Skeletal muscle satellite cell (primary cell): ENCODE measurements around the gene NEURL1B.

ENCODE experiments used
- H3K27me3 ChIP-seq: 2 replicates; pipeline ENCODE4 v1.7.0; 2013; ENCODE audit warnings: low read length; ENCODE audit not compliant: control insufficient read depth, insufficient read depth
- H3K36me3 ChIP-seq: 2 replicates; pipeline ENCODE4 v1.7.0; 2013; ENCODE audit warnings: mild to moderate bottlenecking, control low read depth, low read length; ENCODE audit not compliant: insufficient read depth
- H3K4me1 ChIP-seq: 2 replicates; pipeline ENCODE4 v1.7.0; 2013; ENCODE audit warnings: low read length; ENCODE audit not compliant: control insufficient read depth, insufficient read depth
- H3K4me2 ChIP-seq: 2 replicates; pipeline ENCODE4 v1.7.0; 2013; ENCODE audit warnings: mild to moderate bottlenecking, low read length
- H3K4me3 ChIP-seq: 2 replicates; pipeline ENCODE4 v1.7.0; 2013; ENCODE audit warnings: low read length
- H3K9ac ChIP-seq: 2 replicates; pipeline ENCODE4 v1.7.0; 2013; ENCODE audit warnings: mild to moderate bottlenecking, low read depth, low read length, moderate library complexity
- H3K9me3 ChIP-seq: replicated peaks from 2 replicates; pipeline ENCODE4 v1.7.0; 2013; ENCODE audit warnings: mild to moderate bottlenecking, control low read depth, low read length

Gene NEURL1B

GRCh38 chr5:172694541-172694940, 53.5 kb downstream of the NEURL1B start:
- Histone ChIP-seq H3K4me3 (no peak overlapping the region), H3K36me3 (no peaks in the 10 kb centered on the region), H3K27me3 (peaks cover 2% of the 10 kb centered on the region), H3K4me2 (no peak overlapping the region), H3K9ac (no peak overlapping the region), H3K4me1 (peaks cover 7% of the 10 kb centered on the region), H3K9me3 (no peaks in the 10 kb centered on the region)

- no peak overlapping the region for H3K9ac ChIP-seq
- H3K27me3 ChIP-seq = peaks cover 6% of the 10 kb centered on the region
- H3K4me3 ChIP-seq = no peak overlapping the region
- H3K4me2 ChIP-seq = no peak overlapping the region
- H3K36me3 ChIP-seq = no peaks in the 10 kb centered on the region
- H3K4me1 ChIP-seq = peaks cover 7% of the 10 kb centered on the region
- no peaks in the 10 kb centered on the region for H3K9me3 ChIP-seq
These were observed 54.4 kb downstream of the NEURL1B start for GRCh38 chr5:172695232-172696054.

DNA sequence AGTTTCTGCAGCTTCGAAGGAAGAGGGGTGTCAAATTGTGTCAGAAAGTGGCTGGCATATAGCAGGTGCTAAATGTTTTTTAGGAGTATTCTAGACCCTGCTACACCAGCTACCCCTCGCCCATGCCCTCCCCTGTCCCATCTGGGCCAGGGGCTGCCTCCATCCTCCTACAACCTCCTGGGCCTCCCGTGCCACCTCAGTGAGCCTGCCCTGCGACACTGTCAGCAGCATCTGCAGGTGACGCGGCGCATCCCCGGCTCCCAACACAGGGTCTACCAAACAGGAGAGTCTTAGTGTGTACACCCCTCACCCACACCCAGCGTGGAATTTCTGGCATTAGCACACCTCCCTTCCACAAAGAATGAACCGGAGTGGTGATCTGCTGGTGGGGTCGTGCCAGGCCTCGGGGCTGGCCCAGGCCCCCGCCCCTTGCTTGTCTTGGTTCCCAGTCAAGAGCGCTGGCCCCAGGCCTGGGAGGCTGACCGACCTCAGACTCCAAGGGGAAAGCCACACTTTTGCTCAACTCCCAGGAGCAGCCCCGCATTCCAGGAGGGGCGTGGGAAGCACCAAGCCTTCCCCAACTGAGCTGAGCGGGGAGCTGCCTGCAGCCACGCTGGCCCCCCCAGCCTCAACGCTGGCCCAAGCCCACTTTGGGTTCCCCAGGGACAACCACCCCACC, 55.2 kb downstream of the NEURL1B start:
- no peaks in the 10 kb centered on the region for H3K36me3 ChIP-seq
- peaks cover 7% of the 10 kb centered on the region for H3K4me1 ChIP-seq
- peak overlapping the region; percentile 93 for H3K4me2 ChIP-seq
- H3K27me3 ChIP-seq = peaks cover 12% of the 10 kb centered on the region
- H3K9me3 ChIP-seq = no peaks in the 10 kb centered on the region
- no peak overlapping the region for H3K4me3 ChIP-seq
- H3K9ac ChIP-seq = no peak overlapping the region

GRCh38 chr5:172697123-172698121, 56.4 kb downstream of the NEURL1B start:
- H3K36me3 ChIP-seq = no peaks in the 10 kb centered on the region
- peak overlapping the region; percentile 85 for H3K4me3 ChIP-seq
- peak overlapping the region; percentile 93 for H3K4me2 ChIP-seq
- H3K9ac ChIP-seq = peak overlapping the region; percentile 76
- H3K27me3 ChIP-seq = peaks cover 19% of the 10 kb centered on the region
- no peaks in the 10 kb centered on the region for H3K9me3 ChIP-seq
- H3K4me1 ChIP-seq = peaks cover 7% of the 10 kb centered on the region

DNA sequence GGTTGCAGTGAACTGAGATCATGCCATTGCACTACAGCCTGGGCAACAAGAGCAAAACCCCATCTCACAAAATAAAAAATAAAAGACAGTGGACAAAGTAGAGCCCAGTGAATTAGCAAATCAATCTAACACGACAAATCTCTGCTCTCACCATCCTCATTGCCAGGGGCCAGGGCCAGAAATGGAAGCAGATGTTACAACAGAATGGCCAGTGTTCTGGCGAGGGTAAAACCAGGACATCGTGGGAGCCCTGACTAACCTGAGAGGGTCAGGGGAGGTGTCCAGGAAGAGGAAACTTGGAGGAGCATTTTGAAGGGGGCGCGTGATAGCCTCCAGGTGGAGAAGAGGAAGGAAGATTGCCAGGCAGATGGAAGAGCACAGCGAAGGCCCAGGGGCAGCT, 58.4 kb downstream of the NEURL1B start:
- Histone ChIP-seq H3K27me3 (peaks cover 29% of the 10 kb centered on the region), H3K36me3 (no peaks in the 10 kb centered on the region), H3K4me1 (peaks cover 7% of the 10 kb centered on the region), H3K9me3 (no peaks in the 10 kb centered on the region), H3K4me2 (no peak overlapping the region), H3K9ac (no peak overlapping the region), H3K4me3 (no peak overlapping the region)

DNA sequence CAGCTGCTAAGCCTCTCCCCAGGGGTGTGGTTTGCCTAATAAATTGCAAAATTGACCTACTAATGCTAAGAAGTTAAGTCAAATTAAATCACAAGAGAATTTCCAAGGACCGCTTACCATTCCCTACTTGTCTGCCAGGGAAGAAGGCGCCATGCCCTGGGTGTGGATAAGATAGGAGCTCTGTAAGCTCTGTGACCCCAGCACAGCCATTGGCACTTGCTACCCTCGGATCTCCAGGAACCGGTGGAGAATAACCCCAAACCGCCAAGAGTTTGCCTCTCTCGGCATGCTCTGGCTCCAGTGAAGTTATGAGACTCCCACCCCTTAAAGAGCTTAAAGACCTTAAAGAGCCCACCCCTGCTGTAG, 58.9 kb downstream of the NEURL1B start:
- H3K27me3 ChIP-seq = peaks cover 29% of the 10 kb centered on the region
- no peaks in the 10 kb centered on the region for H3K9me3 ChIP-seq
- no peak overlapping the region for H3K4me3 ChIP-seq
- no peak overlapping the region for H3K9ac ChIP-seq
- H3K4me2 ChIP-seq = no peak overlapping the region
- no peaks in the 10 kb centered on the region for H3K36me3 ChIP-seq
- peaks cover 7% of the 10 kb centered on the region for H3K4me1 ChIP-seq

DNA sequence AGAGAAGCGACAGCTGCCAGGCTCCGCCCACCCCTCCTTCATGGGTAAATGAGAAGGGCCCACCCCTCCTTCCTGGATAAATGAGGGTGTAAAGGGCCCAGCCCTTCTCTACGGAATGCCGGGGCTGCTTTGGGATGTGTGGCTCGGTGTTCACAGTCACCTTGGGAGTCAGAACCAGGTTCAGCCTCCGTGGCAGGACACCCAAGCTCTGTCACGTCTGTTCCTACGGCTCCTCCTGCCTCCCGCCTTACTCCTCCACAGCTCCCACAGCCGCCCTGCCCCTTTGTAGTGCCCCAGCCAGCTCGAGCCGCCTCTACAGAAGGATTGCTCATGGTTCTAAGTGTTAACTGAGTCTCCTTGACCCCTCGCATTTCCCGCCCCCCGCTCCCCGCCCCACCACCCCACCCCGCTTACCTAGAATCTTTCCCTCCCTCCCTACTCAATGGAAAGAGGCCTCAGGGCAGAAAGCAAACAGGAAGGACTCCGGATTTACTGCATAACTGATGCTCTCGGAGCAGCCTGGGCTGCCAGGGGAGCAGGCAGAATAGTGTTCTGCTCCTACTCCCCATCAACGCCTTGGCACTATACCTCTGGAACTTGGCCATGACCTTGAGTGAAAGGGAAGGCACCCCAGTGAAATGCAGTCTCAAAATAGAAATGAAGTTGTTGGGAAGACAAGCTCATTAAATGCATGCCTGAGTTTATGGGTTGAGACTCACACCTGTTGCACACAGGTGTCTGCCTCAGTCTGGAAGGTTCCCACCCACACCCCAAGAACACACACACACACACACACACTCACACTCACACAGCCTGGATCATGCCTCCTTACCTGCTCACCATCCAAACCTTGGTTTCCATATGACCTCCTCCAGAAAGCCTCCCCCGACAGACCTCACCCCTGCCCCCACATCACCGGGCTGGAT, 59.6 kb downstream of the NEURL1B start:
- Histone ChIP-seq H3K27me3 (peaks cover 29% of the 10 kb centered on the region), H3K9ac (no peak overlapping the region), H3K4me2 (no peak overlapping the region), H3K36me3 (no peaks in the 10 kb centered on the region), H3K9me3 (no peaks in the 10 kb centered on the region), H3K4me1 (peaks cover 7% of the 10 kb centered on the region), H3K4me3 (no peak overlapping the region)

DNA sequence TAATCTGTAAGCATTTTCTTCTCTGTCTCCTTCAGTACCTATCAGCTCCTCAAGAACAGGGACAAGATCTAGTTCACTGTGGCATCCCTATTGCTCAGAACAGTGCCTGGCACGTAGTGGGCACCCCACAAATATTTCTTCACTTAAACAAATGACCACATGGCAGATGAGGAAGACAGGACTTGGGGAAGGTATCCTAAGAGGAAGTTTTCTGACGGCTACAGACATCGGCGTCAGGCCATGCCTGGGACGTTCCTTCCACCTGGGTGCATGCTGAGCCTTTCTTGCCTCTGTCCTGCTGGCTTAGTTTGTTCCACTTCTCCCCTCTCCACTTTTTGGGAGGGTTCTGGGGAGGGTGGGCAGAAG, 60.2 kb downstream of the NEURL1B start:
- Histone ChIP-seq H3K27me3 (peaks cover 29% of the 10 kb centered on the region), H3K9me3 (no peaks in the 10 kb centered on the region), H3K36me3 (no peaks in the 10 kb centered on the region), H3K4me1 (peaks cover 7% of the 10 kb centered on the region), H3K4me2 (no peak overlapping the region), H3K9ac (no peak overlapping the region), H3K4me3 (no peak overlapping the region)

- H3K27me3 ChIP-seq = peaks cover 29% of the 10 kb centered on the region
- peaks cover 5% of the 10 kb centered on the region for H3K4me1 ChIP-seq
- H3K9ac ChIP-seq = no peak overlapping the region
- no peak overlapping the region for H3K4me3 ChIP-seq
- H3K9me3 ChIP-seq = no peaks in the 10 kb centered on the region
- no peak overlapping the region for H3K4me2 ChIP-seq
- H3K36me3 ChIP-seq = no peaks in the 10 kb centered on the region
These were observed 62.9 kb downstream of the NEURL1B start for GRCh38 chr5:172703952-172704351.

DNA sequence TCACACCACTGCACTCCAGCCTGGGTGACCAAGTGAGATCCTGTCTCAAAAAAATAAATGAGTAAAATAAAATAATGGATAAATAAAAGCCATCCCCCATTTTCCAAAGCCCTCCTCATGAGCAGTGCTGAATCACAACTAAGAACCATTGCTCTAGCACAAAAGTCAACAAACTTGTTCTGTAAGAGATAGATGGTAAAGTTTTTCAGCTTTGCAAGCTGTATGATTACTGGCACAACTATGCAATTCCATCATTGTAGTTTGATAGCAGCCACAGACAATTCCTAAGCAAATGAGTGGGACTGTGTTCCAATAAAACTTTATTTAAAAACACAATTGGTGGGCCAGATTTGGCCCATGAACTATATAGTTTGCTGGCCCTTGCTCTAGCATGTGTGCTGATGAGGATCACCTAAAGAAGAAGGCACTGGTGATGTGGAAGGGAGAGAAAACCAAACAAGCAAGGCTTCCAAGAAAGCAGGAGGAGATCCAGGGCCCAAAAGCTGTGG, 64.6 kb downstream of the NEURL1B start:
- no peak overlapping the region for H3K9ac ChIP-seq
- H3K36me3 ChIP-seq = no peaks in the 10 kb centered on the region
- H3K4me2 ChIP-seq = no peak overlapping the region
- H3K4me1 ChIP-seq = peaks cover 5% of the 10 kb centered on the region
- peaks cover 22% of the 10 kb centered on the region for H3K27me3 ChIP-seq
- no peak overlapping the region for H3K4me3 ChIP-seq
- H3K9me3 ChIP-seq = no peaks in the 10 kb centered on the region
